Measurements from ENCODE around the gene OTOGL.
"Not testable (repeated sequence)": the region's sequence is repeated elsewhere in the genome, so short reads cannot be mapped to it uniquely, and the experiment has no call there.

Gene OTOGL

DNA sequence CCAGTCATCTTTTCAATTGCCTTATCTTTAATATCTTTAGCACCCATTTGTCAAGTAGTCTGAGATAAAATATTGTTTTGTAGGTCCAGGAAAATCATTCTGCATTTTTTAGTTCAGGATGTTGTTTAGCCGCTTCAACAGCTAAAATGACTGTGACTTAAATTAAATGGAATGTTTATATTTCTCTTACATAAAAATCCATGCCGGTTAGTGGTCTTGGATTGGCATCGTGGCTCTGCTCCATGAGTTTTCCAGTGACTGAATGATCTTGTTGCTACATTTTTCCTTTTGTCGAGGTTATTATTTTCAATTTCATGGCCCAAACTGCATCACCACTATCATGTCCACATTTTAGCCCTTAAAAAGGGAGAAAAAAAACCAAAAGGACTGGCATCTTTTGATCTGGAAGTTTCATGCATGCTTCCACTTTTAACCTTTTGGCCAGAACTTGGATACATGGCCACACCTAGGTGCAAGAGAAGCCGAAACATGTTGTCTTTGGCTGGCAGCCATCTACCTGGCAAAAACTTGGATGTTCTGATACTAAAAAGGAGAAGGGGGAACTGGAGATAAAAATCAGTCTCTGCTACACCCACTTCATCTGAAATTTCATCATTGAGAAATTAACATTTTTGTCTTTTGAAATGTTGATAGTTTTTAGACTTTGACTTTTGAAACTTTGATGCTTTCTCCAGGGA, 142.4 kb downstream of the OTOGL start:
- no peaks in the 10 kb centered on the region for H3F3A ChIP-seq (ENCODE audit: insufficient read depth, low read length)
- no peak overlapping the region for H3K4me2 ChIP-seq (ENCODE audit: low read length)
- no peaks in the 10 kb centered on the region for H3K4me1 ChIP-seq (ENCODE audit: insufficient read depth, low read length, severe bottlenecking)
- H3K9me2 ChIP-seq (ENCODE audit: low read depth, low read length): no peaks in the 10 kb centered on the region
- TF ChIP-seq, protein P1, sequence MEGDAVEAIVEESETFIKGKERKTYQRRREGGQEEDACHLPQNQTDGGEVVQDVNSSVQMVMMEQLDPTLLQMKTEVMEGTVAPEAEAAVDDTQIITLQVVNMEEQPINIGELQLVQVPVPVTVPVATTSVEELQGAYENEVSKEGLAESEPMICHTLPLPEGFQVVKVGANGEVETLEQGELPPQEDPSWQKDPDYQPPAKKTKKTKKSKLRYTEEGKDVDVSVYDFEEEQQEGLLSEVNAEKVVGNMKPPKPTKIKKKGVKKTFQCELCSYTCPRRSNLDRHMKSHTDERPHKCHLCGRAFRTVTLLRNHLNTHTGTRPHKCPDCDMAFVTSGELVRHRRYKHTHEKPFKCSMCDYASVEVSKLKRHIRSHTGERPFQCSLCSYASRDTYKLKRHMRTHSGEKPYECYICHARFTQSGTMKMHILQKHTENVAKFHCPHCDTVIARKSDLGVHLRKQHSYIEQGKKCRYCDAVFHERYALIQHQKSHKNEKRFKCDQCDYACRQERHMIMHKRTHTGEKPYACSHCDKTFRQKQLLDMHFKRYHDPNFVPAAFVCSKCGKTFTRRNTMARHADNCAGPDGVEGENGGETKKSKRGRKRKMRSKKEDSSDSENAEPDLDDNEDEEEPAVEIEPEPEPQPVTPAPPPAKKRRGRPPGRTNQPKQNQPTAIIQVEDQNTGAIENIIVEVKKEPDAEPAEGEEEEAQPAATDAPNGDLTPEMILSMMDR (IDR thresholded peaks at IDR 0.05; ENCODE audit: low read length): no peak
- no peaks in the 10 kb centered on the region for H3K9me3 ChIP-seq (ENCODE audit: low read length)
- no peaks in the 10 kb centered on the region for H3K79me2 ChIP-seq (ENCODE audit: insufficient read depth, low read length)
- H3K27me3 ChIP-seq (ENCODE audit: insufficient read depth, low read length): no peaks in the 10 kb centered on the region
- no peak overlapping the region for H3K9ac ChIP-seq (ENCODE audit: low read length)
- no peak overlapping the region for H3K27ac ChIP-seq (ENCODE audit: low read depth, low read length, poor library complexity, severe bottlenecking)
- no peak overlapping the region for H2AFZ ChIP-seq (ENCODE audit: low read length)
- H4K20me1 ChIP-seq (ENCODE audit: insufficient read depth, low read length): no peaks in the 10 kb centered on the region
- no peaks in the 10 kb centered on the region for H3K36me3 ChIP-seq (ENCODE audit: insufficient read depth, low read length)
- no peak overlapping the region for H3K4me3 ChIP-seq (ENCODE audit: low read depth, low read length, poor library complexity, severe bottlenecking)

DNA sequence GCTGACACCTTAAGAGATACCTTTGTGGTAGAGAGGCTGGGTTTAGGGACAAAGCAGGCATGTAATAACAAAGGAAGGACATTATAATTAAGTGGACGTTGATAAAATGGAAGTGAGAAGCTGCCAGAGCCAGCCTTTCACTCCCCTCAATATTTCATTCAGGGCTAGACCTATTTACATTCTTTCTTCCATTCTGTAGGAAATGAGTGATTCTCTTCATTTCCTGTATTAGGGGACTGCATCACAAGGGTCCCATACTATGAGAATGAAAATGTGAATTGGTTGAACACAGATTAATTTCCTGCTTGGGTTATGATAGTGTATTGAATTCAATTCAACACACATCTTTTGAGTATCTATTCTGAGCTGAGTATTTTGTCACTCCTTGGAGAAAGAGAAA, 143.0 kb downstream of the OTOGL start:
- no peak overlapping the region for H3K9ac ChIP-seq (ENCODE audit: low read length)
- H3K9me3 ChIP-seq (ENCODE audit: low read length): no peaks in the 10 kb centered on the region
- H3K4me2 ChIP-seq (ENCODE audit: low read length): no peak overlapping the region
- no peaks in the 10 kb centered on the region for H3K36me3 ChIP-seq (ENCODE audit: insufficient read depth, low read length)
- no peak overlapping the region for H3K27ac ChIP-seq (ENCODE audit: low read depth, low read length, poor library complexity, severe bottlenecking)
- no peaks in the 10 kb centered on the region for H3K4me1 ChIP-seq (ENCODE audit: insufficient read depth, low read length, severe bottlenecking)
- H3K4me3 ChIP-seq (ENCODE audit: low read depth, low read length, poor library complexity, severe bottlenecking): no peak overlapping the region
- TF ChIP-seq EZH2 (IDR thresholded peaks at IDR 0.05; ENCODE audit: borderline replicate concordance, low read length): no peak
- TF ChIP-seq, protein P1 (IDR thresholded peaks at IDR 0.05; ENCODE audit: low read length): no peak
- no peaks in the 10 kb centered on the region for H3K9me2 ChIP-seq (ENCODE audit: low read depth, low read length)
- no peaks in the 10 kb centered on the region for H4K20me1 ChIP-seq (ENCODE audit: insufficient read depth, low read length)
- no peak overlapping the region for H2AFZ ChIP-seq (ENCODE audit: low read length)
- H3K79me2 ChIP-seq (ENCODE audit: insufficient read depth, low read length): no peaks in the 10 kb centered on the region
- H3F3A ChIP-seq (ENCODE audit: insufficient read depth, low read length): no peaks in the 10 kb centered on the region
- no peaks in the 10 kb centered on the region for H3K27me3 ChIP-seq (ENCODE audit: insufficient read depth, low read length)

DNA sequence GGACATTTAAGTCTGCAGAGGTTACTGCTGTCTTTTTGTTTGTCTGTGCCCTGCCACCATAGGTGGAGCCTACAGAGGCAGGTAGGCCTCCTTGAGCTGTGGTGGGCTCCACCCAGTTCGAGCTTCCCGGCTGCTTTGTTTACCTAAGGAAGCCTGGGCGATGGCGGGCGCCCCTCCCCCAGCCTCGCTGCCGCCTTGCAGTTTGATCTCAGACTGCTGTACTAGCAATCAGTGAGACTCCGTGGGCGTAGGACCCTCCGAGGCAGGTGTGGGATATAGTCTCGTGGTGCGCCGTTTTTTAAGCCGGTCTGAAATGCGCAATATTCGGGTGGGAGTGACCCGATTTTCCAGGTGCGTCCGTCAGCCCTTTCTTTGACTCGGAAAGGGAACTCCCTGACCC, 150.2 kb downstream of the OTOGL start:
- not testable (repeated sequence) for H3K4me3 ChIP-seq (ENCODE audit: low read depth, low read length, poor library complexity, severe bottlenecking); H3K4me1 ChIP-seq (ENCODE audit: insufficient read depth, low read length, severe bottlenecking); H3K27ac ChIP-seq (ENCODE audit: low read depth, low read length, poor library complexity, severe bottlenecking); H3F3A ChIP-seq (ENCODE audit: insufficient read depth, low read length); H3K4me2 ChIP-seq (ENCODE audit: low read length); H3K9me2 ChIP-seq (ENCODE audit: low read depth, low read length); H3K79me2 ChIP-seq (ENCODE audit: insufficient read depth, low read length); H3K9ac ChIP-seq (ENCODE audit: low read length); H3K27me3 ChIP-seq (ENCODE audit: insufficient read depth, low read length); H3K9me3 ChIP-seq (ENCODE audit: low read length); H3K36me3 ChIP-seq (ENCODE audit: insufficient read depth, low read length); H4K20me1 ChIP-seq (ENCODE audit: insufficient read depth, low read length); H2AFZ ChIP-seq (ENCODE audit: low read length)

DNA sequence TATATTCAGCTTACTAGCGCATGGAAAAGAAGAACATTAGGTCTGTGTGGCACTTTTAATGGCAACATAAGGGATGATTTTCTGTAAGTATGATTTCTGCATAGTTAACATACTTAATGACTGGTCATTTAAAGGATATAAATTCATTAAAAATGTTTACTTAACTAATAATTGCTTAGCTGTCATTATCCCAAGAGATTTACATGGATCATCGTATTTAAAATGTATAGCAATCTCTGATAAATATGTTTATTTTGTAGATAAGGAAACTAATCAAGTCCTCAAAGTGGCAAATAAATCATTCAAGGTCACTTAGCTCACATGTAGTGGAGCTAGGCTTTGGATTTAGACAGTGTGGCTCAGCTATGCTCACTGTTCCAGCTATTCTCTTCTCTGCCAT, 158.6 kb downstream of the OTOGL start:
- Histone ChIP-seq H2AFZ (ENCODE audit: low read length) (no peak overlapping the region), H3K9ac (ENCODE audit: low read length) (no peak overlapping the region)

More for the DNA sequence above, 158.6 kb downstream of the OTOGL start:
- no peaks in the 10 kb centered on the region for H3K79me2 ChIP-seq (ENCODE audit: insufficient read depth, low read length)
- no peak overlapping the region for H3K27ac ChIP-seq (ENCODE audit: low read depth, low read length, poor library complexity, severe bottlenecking)
- H3K9me2 ChIP-seq (ENCODE audit: low read depth, low read length): no peaks in the 10 kb centered on the region
- TF ChIP-seq, protein P1 (IDR thresholded peaks at IDR 0.05; ENCODE audit: low read length): no peak
- TF ChIP-seq EZH2 (IDR thresholded peaks at IDR 0.05; ENCODE audit: borderline replicate concordance, low read length): no peak
- H3K9me3 ChIP-seq (ENCODE audit: low read length): no peaks in the 10 kb centered on the region
- H4K20me1 ChIP-seq (ENCODE audit: insufficient read depth, low read length): no peaks in the 10 kb centered on the region
- no peaks in the 10 kb centered on the region for H3K27me3 ChIP-seq (ENCODE audit: insufficient read depth, low read length)
- H3K4me3 ChIP-seq (ENCODE audit: low read depth, low read length, poor library complexity, severe bottlenecking): no peak overlapping the region
- no peak overlapping the region for H3K4me2 ChIP-seq (ENCODE audit: low read length)
- H3K4me1 ChIP-seq (ENCODE audit: insufficient read depth, low read length, severe bottlenecking): no peaks in the 10 kb centered on the region
- H3K36me3 ChIP-seq (ENCODE audit: insufficient read depth, low read length): no peaks in the 10 kb centered on the region
- H3F3A ChIP-seq (ENCODE audit: insufficient read depth, low read length): no peaks in the 10 kb centered on the region
